A549 (cell line): Measurements from ENCODE around the gene PLD5.

Experiments
- CEBPB ChIP-seq, 2 experiments: fragments of >200 bp in 1 of 2; sonication (Bioruptor Twin) in 1 of 2; formaldehyde crosslinking in 1 of 2; IDR thresholded peaks; 2 replicates each; pipeline ENCODE4 v1.6.1; 2012 to 2016
- NFE2L2 ChIP-seq: fragments of 150-350 bp; conservative IDR thresholded peaks from 2 replicates; pipeline ENCODE4 v1.6.1; 2014; ENCODE audit warnings: low read length

DNA sequence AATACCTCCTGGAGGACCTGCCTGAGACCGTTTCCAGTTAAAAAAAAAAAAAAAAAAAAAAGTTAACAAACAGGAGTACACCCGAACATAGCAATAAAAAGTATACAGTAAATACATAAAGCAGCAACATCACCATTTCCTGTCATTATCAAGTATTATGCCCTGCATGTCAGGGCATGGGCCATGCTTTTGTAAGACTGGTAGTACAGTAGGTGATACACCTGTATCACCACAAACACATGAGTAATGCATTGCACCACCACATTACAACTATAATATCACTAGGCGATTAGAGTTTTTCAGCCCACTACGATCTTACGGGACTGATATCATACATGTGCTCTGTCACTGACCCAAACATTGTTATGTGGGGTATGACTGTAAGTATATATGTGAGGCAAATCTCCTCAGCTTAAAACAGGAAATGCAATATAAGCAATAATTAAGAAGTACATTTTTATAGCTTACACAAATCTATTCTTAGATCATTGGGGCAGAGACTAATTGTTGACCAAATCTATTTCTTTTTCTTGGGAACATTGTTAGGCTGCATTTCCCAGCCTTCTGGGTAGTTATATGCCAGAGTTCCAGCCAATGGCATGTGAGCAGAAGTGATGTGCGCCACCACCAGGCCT, 98.1 kb downstream of the PLD5 start:
- TF ChIP-seq CEBPB (IDR thresholded peaks at IDR 0.05) (no peak), NFE2L2 (no peak)
